Ammon's horn (tissue), 1 donor: ENCODE measurements around the gene ANKHD1.
"Not testable (repeated sequence)": the region's sequence is repeated elsewhere in the genome, so short reads cannot be mapped to it uniquely, and the experiment has no call there.

Experiments used
- DNase-seq: peaks from one replicate; pipeline ENCODE4 v3.0.0-alpha.2; 2016; ENCODE audit warnings: low spot score

The ANKHD1 gene

GRCh38 chr5:140565024-140565779 lies 163.6 kb downstream of the ANKHD1 start:
- DNase-seq, result no peak

DNA sequence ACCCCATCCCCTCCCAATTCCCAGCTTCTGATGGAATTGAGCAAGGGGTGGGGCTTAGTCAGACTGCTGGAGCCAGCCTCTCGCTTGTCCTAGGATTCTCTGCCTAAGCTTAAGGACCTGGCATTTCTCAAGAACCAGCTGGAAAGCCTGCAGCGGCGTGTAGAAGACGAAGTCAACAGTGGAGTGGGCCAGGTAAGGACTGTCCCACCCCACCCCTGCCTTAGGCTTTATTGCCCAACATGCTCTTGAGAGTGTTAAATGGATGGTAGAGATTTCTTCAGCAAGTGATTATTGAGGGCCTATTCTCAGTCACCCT lies 164.1 kb downstream of the ANKHD1 start:
- DNase-seq, result no peak

GRCh38 chr5:140566665-140567064 lies 165.0 kb downstream of the ANKHD1 start:
- peak; percentile 1 for DNase-seq

DNA sequence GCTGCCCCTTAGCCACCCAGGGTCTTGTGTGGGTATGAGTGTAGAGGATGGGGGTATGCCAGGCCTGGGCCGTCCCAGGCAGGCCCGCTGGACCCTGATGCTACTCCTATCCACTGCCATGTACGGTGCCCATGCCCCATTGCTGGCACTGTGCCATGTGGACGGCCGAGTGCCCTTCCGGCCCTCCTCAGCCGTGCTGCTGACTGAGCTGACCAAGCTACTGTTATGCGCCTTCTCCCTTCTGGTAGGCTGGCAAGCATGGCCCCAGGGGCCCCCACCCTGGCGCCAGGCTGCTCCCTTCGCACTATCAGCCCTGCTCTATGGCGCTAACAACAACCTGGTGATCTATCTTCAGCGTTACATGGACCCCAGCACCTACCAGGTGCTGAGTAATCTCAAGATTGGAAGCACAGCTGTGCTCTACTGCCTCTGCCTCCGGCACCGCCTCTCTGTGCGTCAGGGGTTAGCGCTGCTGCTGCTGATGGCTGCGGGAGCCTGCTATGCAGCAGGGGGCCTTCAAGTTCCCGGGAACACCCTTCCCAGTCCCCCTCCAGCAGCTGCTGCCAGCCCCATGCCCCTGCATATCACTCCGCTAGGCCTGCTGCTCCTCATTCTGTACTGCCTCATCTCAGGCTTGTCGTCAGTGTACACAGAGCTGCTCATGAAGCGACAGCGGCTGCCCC lies 165.6 kb downstream of the ANKHD1 start:
- peak; percentile 2 for DNase-seq

- no peak for DNase-seq
Observed at GRCh38 chr5:140567871-140568270, 166.2 kb downstream of the ANKHD1 start.

GRCh38 chr5:140568443-140569063 lies 166.9 kb downstream of the ANKHD1 start:
- peak; percentile 1 for DNase-seq

DNA sequence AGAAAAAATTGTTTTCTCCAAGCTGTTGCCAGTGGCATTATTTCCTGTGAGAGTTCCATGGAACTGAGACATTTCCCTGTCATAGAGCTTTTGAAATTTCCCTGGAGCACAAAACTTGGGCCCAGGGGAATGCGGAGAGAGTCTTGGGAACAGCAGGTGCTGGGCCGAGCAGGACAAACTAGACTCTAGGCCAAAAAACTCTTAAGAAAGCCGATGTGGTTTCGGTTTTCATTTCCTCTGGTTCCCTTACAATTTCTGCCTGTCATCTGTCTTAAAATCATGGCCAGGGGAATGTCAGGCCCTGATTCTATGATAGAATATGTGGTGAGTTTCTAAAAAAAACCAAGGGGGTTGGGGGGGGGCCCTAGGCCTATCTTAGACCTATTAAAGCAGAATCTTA lies 167.6 kb downstream of the ANKHD1 start:
- DNase-seq, result peak; percentile 17

- no peak for DNase-seq
Observed at GRCh38 chr5:140570058-140570457, 168.4 kb downstream of the ANKHD1 start.

- DNase-seq, result no peak
Observed at GRCh38 chr5:140570488-140570887, 168.9 kb downstream of the ANKHD1 start.

DNA sequence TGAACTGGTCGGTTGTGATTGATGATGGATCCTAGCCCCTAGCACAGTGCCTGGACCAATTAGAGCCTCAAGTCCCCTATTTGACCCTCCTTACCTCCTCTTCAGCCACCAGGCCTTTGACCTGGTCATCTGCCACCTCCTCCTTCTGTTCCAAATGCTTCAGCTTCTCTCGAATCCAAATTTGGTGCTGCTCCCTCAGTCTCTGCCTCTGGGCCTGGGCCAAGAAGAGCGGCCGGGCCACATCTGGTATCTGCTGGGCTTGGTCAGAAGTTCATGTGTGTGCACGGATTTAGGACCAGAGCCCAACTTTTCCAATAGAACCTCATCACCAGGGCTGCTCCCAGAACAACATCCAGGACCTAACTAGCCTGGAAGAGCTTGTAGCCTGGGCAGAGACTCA lies 169.5 kb downstream of the ANKHD1 start:
- DNase-seq, result no peak

- DNase-seq, result no peak
Observed at GRCh38 chr5:140573683-140574082, 172.1 kb downstream of the ANKHD1 start.

DNA sequence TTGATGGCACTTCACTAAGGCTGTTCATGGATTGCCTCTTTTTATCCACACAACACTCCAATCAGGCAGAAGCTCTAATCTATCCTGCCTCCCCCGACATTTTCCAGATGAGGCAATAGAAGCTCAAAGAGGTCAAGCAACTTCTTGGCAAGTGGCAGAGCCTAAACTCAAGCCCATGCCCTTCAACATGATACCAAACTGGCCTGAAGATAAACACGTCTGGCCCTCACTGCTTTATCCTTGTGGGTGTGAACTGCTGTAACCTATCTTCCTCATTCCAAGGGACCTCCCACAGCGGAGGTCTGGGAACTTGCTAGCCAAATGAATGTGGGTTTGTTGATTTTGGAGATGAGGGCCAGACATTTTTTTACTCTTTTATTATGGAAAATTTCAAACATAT lies 172.5 kb downstream of the ANKHD1 start:
- no peak for DNase-seq

GRCh38 chr5:140575309-140575708 lies 173.7 kb downstream of the ANKHD1 start:
- peak; percentile 74 for DNase-seq

GRCh38 chr5:140576776-140577201 lies 175.2 kb downstream of the ANKHD1 start:
- peak; percentile 25 for DNase-seq

DNA sequence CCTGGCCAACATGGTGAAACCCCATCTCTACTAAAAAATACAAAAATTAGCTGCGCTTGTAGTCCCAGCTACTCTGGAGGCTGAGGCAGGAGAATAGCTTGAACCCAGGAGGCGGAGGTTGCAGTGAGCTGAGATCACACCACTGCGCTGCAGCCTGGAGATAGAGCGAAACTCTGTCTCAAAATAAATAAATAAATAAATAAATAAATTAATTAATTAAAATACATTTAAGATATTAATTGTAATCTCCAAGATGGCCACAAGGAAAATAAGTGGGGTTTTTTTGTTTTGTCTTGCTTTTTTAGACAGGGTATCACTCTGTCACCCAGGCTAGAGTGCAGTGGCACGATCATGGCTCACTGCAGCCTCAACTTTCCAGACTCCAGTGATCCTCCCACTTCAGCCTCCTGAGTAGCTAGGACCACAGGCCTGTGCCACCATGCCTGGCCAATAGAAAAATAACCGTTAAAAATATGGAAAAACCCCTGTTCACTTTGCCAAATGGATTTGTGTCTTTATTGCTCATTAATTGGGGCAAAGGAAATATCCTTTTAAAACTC lies 177.6 kb downstream of the ANKHD1 start:
- not testable (repeated sequence) for DNase-seq

DNA sequence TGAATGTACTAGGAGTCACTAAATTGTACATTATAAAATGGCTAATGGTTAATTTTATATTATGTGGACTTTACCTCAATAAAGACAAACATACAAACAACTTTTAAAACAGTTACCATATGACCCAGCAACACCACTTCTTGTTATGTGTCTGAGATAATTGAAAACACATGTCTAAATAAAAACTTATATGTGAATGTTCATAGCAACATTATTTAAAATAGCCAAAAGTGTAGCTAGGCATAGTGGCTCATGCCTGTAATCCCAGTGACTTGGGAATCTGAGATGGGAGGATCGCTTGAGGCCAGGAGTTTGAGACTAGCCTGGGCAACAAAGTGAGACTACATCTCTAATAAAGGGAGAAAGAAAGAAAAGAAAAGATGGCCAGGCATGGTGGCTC lies 185.9 kb downstream of the ANKHD1 start:
- no peak for DNase-seq

DNA sequence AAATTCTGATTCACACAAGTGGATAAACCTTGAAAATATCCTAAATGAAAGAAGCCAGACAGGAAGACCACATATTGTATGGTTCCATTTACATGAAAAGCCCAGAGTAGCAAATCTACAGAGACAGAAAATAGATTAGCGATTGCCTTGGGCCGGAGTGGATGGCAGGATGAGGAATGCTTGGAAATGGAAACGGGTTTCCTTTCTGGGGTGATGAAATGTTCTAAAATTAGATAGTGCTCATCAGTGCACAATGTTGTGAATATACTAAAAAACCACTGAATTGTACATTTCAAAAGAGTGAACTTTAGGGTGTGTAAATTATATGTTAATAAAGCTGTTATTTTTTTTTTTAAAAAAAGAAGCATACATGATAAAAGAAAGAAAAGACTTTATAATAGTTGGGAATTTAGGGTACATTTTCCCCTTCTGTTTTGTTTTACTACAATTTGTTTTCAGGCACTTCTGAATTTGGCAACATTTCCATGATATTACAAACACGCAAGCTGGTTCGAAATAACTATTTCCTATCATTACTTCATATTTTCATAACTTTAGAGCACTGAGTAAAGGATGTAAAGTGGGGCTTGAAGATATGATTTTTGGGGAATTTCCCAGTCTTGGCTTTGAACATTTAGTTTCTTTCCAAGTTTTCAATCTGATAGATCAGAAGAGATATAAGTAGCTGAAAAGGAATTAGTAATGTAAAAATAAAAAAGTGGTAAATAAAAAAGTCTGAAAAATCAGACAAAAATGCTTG lies 186.9 kb downstream of the ANKHD1 start:
- DNase-seq, result no peak
